ENCODE data around the gene TRIM42. TPM values are rescaled to one million over a fixed set of nuclear protein-coding genes. Genes with fewer than 3 reads are reported as not detected.

The TRIM42 gene
- total RNA-seq, 5 donors from 2014 or later (not counting 1 experiment from before 2014, with no cell fraction given) = not detected

DNA sequence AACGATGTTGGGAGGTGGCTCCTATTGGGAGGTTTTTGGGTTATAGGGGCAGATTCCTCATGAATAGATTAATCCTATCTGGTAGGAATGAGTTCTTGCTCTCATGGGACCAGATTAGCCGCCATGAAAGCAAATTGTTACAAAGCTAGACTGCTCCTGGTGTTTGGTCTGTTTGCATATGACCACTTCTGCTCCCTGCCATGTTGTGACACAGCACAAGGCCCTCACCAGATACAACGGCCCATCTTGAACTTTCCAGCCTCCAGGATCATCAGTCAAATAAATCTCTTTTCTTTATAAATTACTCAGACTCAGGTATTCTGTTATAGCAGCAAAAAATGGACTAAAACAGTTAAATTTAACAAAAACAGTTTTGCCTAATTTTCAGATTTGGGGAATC, 34.4 kb downstream of the TRIM42 start:
- H3K27me3 Mint-ChIP-seq = peaks cover 0 to 3% of the 10 kb centered on the region in 2 donors
- WGBS (ENCODE audit: insufficient coverage) = 69% methylated on average over 3 of the region's 3 CpGs
- Histone ChIP-seq H3K27ac (ENCODE audit: low read length) (no peak overlapping the region), H3K36me3 (ENCODE audit: control insufficient read depth in 2 of 2, extremely low read depth in 1 of 2, insufficient read depth in 1 of 2, low read length in 1 of 2) (no peaks in the 10 kb centered on the region), H3K9me3 (no peaks in the 10 kb centered on the region), H3K4me1 (ENCODE audit: control insufficient read depth in 1 of 2, extremely low read depth in 1 of 2, insufficient read depth in 2 of 2, low read length in 2 of 2) (no peaks in the 10 kb centered on the region), H3K27me3 (replicated peaks in 1 of 2; ENCODE audit: control insufficient read depth in 2 of 2, extremely low read depth in 1 of 2, insufficient read depth in 2 of 2, low read length in 1 of 2) (no peaks in the 10 kb centered on the region), H3K4me3 (ENCODE audit: control insufficient read depth in 1 of 2, extremely low read depth in 1 of 2, low read length in 1 of 2) (no peak overlapping the region)
- no peaks in the 10 kb centered on the region for H3K36me3 Mint-ChIP-seq
- H3K9me3 Mint-ChIP-seq = no peaks in the 10 kb centered on the region
- H3K4me3 Mint-ChIP-seq = no peak overlapping the region
- DNase-seq (no peak), ATAC-seq (replicated peaks in 1 of 4) (no peak)
- ChIA-PET CTCF (no interaction called here), POLR2A (no interaction called here)
- H3K27ac Mint-ChIP-seq = no peak overlapping the region
- H3K4me1 Mint-ChIP-seq = no peaks in the 10 kb centered on the region

DNA sequence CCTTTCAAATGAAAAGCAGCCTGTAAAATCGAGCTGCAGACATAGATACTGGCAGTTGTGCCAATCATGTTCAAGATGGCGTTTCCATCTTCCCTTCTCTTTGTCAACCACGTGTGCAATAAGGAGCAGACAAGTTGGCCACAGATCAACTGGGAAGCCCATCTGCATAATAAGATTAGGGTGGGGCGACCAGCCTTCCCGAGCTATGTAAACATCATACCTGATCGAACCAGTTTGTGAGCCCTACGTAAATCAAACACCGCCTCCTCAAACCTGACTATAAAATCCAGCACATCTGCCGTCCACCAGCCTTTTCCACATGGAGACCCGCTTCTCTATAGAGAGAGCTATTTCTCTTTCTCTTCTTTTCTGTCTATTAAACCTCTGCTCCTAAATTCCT, 37.2 kb downstream of the TRIM42 start:
- no peaks in the 10 kb centered on the region for H3K4me1 Mint-ChIP-seq
- no peaks in the 10 kb centered on the region for H3K36me3 Mint-ChIP-seq
- POLR2A ChIA-PET = no interaction called here
- H3K36me3 ChIP-seq (ENCODE audit: control insufficient read depth in 2 of 2, extremely low read depth in 1 of 2, insufficient read depth in 1 of 2, low read length in 1 of 2) = no peaks in the 10 kb centered on the region
- no peak overlapping the region for H3K27ac ChIP-seq (ENCODE audit: low read length)
- WGBS (ENCODE audit: insufficient coverage) = 83% methylated on average over 6 of the region's 10 CpGs
- ATAC-seq (replicated peaks in 1 of 4) (no peak), DNase-seq (no peak)
- H3K9me3 ChIP-seq = no peaks in the 10 kb centered on the region
- no peak overlapping the region for H3K4me3 ChIP-seq (ENCODE audit: control insufficient read depth in 1 of 2, extremely low read depth in 1 of 2, low read length in 1 of 2)
- H3K27ac Mint-ChIP-seq = no peak overlapping the region
- H3K27me3 ChIP-seq (replicated peaks in 1 of 2; ENCODE audit: control insufficient read depth in 2 of 2, extremely low read depth in 1 of 2, insufficient read depth in 2 of 2, low read length in 1 of 2) = no peaks in the 10 kb centered on the region
- H3K27me3 Mint-ChIP-seq = peaks cover 0 to 3% of the 10 kb centered on the region in 2 donors
- H3K9me3 Mint-ChIP-seq = no peaks in the 10 kb centered on the region
- H3K4me3 Mint-ChIP-seq = no peak overlapping the region
- H3K4me1 ChIP-seq (ENCODE audit: control insufficient read depth in 1 of 2, extremely low read depth in 1 of 2, insufficient read depth in 2 of 2, low read length in 2 of 2) = no peaks in the 10 kb centered on the region
- CTCF ChIA-PET = no interaction called here

DNA sequence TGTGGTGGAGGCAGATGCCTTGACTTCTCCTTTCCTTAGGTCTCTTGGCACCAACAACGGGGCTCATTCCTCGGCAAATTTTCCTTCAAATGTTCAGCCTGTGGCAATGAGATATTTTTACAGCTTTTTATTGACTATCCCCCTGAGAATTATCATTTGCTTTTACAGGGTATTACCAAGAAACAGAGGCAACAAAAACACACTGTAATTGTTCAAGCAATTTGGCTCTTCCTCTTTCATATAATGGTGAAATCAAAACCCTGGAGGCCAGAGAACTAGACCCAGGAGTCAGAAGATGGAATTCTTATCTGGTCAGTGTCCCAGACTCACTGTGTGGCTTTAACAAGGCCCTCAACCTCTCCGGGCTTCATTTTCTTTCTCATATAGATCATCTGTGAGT, 40.1 kb downstream of the TRIM42 start:
- Mint-ChIP-seq H3K4me3 (no peak overlapping the region), H3K27me3 (peaks cover 0 to under 1% of the 10 kb centered on the region in 2 donors), H3K27ac (no peak overlapping the region), H3K4me1 (no peaks in the 10 kb centered on the region), H3K9me3 (no peaks in the 10 kb centered on the region), H3K36me3 (no peaks in the 10 kb centered on the region)
- Histone ChIP-seq H3K4me1 (ENCODE audit: control insufficient read depth in 1 of 2, extremely low read depth in 1 of 2, insufficient read depth in 2 of 2, low read length in 2 of 2) (no peaks in the 10 kb centered on the region), H3K9me3 (no peaks in the 10 kb centered on the region), H3K4me3 (ENCODE audit: control insufficient read depth in 1 of 2, extremely low read depth in 1 of 2, low read length in 1 of 2) (no peak overlapping the region), H3K27me3 (replicated peaks in 1 of 2; ENCODE audit: control insufficient read depth in 2 of 2, extremely low read depth in 1 of 2, insufficient read depth in 2 of 2, low read length in 1 of 2) (no peaks in the 10 kb centered on the region), H3K36me3 (ENCODE audit: control insufficient read depth in 2 of 2, extremely low read depth in 1 of 2, insufficient read depth in 1 of 2, low read length in 1 of 2) (no peaks in the 10 kb centered on the region), H3K27ac (ENCODE audit: low read length) (no peak overlapping the region)
- no peak for DNase-seq
- WGBS (ENCODE audit: insufficient coverage) = no CpG with 5 or more reads among the region's 3 CpGs
- ChIA-PET POLR2A (no interaction called here), CTCF (no interaction called here)
- ATAC-seq (replicated peaks in 1 of 4) = no peak

DNA sequence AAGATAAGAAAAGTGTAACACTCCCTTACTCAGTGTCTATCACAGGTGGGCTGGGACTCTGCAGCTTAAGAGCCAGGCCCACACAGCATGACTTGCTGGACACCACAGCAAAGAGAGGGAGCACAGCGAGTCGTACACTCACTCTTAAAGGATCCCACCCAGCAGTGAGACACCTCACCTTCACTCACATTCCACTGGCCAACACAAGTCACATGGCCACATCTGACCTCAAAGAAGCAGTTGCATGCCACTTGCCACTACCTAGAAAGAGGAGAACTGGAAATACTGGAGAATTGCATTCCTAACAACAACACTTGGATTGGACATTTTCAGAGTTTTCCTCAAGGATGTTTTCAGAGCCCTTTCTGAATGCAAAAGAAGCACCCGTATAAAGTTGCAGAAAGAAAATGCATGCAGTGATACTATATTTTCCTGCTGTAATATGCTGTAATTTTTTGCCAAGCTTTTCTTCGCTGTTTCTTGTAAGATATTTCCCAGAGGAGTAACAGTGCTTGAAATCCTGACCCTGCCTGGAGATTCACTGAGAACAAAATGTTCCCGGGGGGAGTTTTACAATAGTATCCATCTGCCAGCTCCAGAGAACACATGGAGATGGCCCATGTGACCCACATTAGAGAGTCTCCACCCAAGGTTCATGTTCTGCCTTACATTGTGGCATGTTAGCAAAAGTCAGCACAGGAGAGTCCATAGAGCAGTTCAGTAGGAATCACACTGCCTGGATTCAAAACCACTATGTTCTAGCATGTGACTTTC, 42.2 kb downstream of the TRIM42 start:
- 81% methylated on average over 5 of the region's 5 CpGs for WGBS (ENCODE audit: insufficient coverage)
- DNase-seq (no peak), ATAC-seq (replicated peaks in 1 of 4) (no peak)
- ChIA-PET POLR2A (no interaction called here), CTCF (interaction anchor here in 1 of 2 donors (0.5 kb wide), 1 partner anchor 30 kb away, joined by 3 read pairs; no protein-coding TSS in a partner anchor)
- Histone ChIP-seq H3K27me3 (replicated peaks in 1 of 2; ENCODE audit: control insufficient read depth in 2 of 2, extremely low read depth in 1 of 2, insufficient read depth in 2 of 2, low read length in 1 of 2) (no peaks in the 10 kb centered on the region), H3K27ac (ENCODE audit: low read length) (no peak overlapping the region), H3K9me3 (no peaks in the 10 kb centered on the region), H3K36me3 (ENCODE audit: control insufficient read depth in 2 of 2, extremely low read depth in 1 of 2, insufficient read depth in 1 of 2, low read length in 1 of 2) (no peaks in the 10 kb centered on the region), H3K4me1 (ENCODE audit: control insufficient read depth in 1 of 2, extremely low read depth in 1 of 2, insufficient read depth in 2 of 2, low read length in 2 of 2) (no peaks in the 10 kb centered on the region), H3K4me3 (ENCODE audit: control insufficient read depth in 1 of 2, extremely low read depth in 1 of 2, low read length in 1 of 2) (no peak overlapping the region)
- H3K36me3 Mint-ChIP-seq = no peaks in the 10 kb centered on the region
- H3K4me1 Mint-ChIP-seq = no peaks in the 10 kb centered on the region
- no peaks in the 10 kb centered on the region for H3K9me3 Mint-ChIP-seq
- no peak overlapping the region for H3K27ac Mint-ChIP-seq
- H3K27me3 Mint-ChIP-seq = no peaks in the 10 kb centered on the region
- no peak overlapping the region for H3K4me3 Mint-ChIP-seq

DNA sequence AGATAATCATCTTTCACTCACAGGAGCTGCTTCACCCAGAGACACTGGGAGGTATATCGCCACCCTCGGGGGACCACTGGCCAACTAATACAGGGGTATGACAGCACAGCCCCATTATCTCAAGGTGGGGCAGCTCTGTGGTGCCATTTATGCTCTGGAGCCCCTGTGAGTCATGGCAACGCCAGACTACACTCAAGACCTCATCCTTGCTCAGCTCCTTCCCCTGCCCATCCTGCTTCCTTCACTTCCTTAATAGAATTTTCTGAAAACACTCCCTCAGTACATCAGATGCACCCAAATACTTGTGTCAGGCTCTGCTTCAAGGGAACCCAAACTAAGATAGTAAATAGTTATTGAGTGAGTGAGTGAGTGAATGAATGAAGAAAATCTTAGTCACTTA, 45.7 kb downstream of the TRIM42 start:
- no peak overlapping the region for H3K27ac Mint-ChIP-seq

DNA sequence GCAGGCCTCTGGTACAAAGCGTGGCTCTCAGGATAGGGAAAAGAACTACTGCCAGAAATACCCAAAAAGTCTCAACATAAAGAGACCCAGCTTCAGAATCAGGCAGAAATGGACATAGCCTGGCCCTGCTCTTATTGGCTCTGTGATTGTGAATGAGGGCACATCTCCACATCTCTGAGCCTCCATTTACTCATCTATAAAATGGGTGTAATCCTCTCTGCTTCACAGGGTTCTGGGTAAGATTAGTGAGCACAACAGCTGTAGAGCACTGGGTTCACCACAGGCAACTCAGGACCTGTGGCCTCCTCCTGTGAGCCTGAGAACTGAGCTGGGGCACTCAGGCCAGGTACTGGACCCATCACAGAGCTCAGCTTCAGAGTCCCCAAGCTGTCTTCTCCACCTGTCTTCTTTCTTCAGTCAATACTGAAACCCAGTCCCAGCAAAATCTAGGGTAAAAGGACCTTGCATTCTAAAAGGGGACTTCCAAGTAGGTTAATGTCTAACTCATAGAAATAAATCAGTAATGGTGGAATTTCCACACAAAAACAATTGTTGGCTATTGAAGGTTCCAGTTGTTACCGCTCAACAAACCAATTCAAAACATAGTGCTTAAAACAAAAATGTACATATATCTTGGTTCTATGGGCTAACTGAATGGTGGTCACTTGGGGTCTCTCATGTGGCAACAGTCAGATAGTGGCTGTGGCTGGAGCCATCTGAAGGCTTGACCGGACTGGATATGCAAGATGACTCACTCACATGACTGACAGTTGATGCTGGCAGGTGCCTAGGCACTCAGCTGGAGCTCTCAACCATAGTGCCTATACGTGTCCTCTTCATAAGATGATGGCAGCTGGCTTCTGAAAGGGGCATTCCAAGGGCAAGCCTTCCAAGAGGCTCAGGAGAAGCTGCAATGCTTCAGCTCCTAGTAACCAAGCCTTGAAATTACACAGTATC, 47.3 kb downstream of the TRIM42 start:
- no peak overlapping the region for H3K4me3 ChIP-seq (ENCODE audit: control insufficient read depth in 1 of 2, extremely low read depth in 1 of 2, low read length in 1 of 2)
- no peaks in the 10 kb centered on the region for H3K4me1 ChIP-seq (ENCODE audit: control insufficient read depth in 1 of 2, extremely low read depth in 1 of 2, insufficient read depth in 2 of 2, low read length in 2 of 2)
- H3K9me3 ChIP-seq = no peaks in the 10 kb centered on the region
- peaks cover 3% of the 10 kb centered on the region in 2 donors for H3K27me3 Mint-ChIP-seq
- ChIA-PET CTCF (no interaction called here), POLR2A (no interaction called here)
- H3K27ac ChIP-seq (ENCODE audit: low read length) = no peak overlapping the region
- no peak overlapping the region for H3K4me3 Mint-ChIP-seq
- H3K9me3 Mint-ChIP-seq = no peaks in the 10 kb centered on the region
- no peaks in the 10 kb centered on the region for H3K36me3 ChIP-seq (ENCODE audit: control insufficient read depth in 2 of 2, extremely low read depth in 1 of 2, insufficient read depth in 1 of 2, low read length in 1 of 2)
- 53% methylated on average over 2 of the region's 4 CpGs for WGBS (ENCODE audit: insufficient coverage)
- ATAC-seq (replicated peaks in 1 of 4) (no peak), DNase-seq (no peak)
- no peaks in the 10 kb centered on the region for H3K36me3 Mint-ChIP-seq
- no peaks in the 10 kb centered on the region for H3K27me3 ChIP-seq (replicated peaks in 1 of 2; ENCODE audit: control insufficient read depth in 2 of 2, extremely low read depth in 1 of 2, insufficient read depth in 2 of 2, low read length in 1 of 2)
- H3K27ac Mint-ChIP-seq = no peak overlapping the region
- no peaks in the 10 kb centered on the region for H3K4me1 Mint-ChIP-seq

More for the DNA sequence above, 45.7 kb downstream of the TRIM42 start:
- Histone ChIP-seq H3K4me3 (ENCODE audit: control insufficient read depth in 1 of 2, extremely low read depth in 1 of 2, low read length in 1 of 2) (no peak overlapping the region), H3K4me1 (ENCODE audit: control insufficient read depth in 1 of 2, extremely low read depth in 1 of 2, insufficient read depth in 2 of 2, low read length in 2 of 2) (no peaks in the 10 kb centered on the region), H3K9me3 (no peaks in the 10 kb centered on the region), H3K27me3 (replicated peaks in 1 of 2; ENCODE audit: control insufficient read depth in 2 of 2, extremely low read depth in 1 of 2, insufficient read depth in 2 of 2, low read length in 1 of 2) (no peaks in the 10 kb centered on the region), H3K27ac (ENCODE audit: low read length) (no peak overlapping the region), H3K36me3 (ENCODE audit: control insufficient read depth in 2 of 2, extremely low read depth in 1 of 2, insufficient read depth in 1 of 2, low read length in 1 of 2) (no peaks in the 10 kb centered on the region)
- Mint-ChIP-seq H3K36me3 (no peaks in the 10 kb centered on the region), H3K4me1 (no peaks in the 10 kb centered on the region), H3K9me3 (no peaks in the 10 kb centered on the region), H3K27me3 (no peaks in the 10 kb centered on the region), H3K4me3 (no peak overlapping the region)
- ATAC-seq (replicated peaks in 1 of 4) (no peak), DNase-seq (no peak)
- 46% methylated on average over 3 of the region's 3 CpGs for WGBS (ENCODE audit: insufficient coverage)
- ChIA-PET POLR2A (no interaction called here), CTCF (no interaction called here)
